ENCODE results near the gene PCDHA5.
A peak's percentile ranks its signal among the peaks of the same experiment; 100 is the strongest.
"Not testable (repeated sequence)": the region's sequence is repeated elsewhere in the genome, so short reads cannot be mapped to it uniquely, and the experiment has no call there.

PCDHA5 gene

GRCh38 chr5:140842798-140843733 lies 21.7 kb downstream of the PCDHA5 start:
- DNase-seq (ENCODE audit: low read depth), result no peak
- no peak overlapping the region for H3K4me3 ChIP-seq (ENCODE audit: low read depth, low read length)
- TF ChIP-seq CTCF (IDR thresholded peaks at IDR 0.05; ENCODE audit: control insufficient read depth, extremely low read depth, insufficient read depth), result no peak

DNA sequence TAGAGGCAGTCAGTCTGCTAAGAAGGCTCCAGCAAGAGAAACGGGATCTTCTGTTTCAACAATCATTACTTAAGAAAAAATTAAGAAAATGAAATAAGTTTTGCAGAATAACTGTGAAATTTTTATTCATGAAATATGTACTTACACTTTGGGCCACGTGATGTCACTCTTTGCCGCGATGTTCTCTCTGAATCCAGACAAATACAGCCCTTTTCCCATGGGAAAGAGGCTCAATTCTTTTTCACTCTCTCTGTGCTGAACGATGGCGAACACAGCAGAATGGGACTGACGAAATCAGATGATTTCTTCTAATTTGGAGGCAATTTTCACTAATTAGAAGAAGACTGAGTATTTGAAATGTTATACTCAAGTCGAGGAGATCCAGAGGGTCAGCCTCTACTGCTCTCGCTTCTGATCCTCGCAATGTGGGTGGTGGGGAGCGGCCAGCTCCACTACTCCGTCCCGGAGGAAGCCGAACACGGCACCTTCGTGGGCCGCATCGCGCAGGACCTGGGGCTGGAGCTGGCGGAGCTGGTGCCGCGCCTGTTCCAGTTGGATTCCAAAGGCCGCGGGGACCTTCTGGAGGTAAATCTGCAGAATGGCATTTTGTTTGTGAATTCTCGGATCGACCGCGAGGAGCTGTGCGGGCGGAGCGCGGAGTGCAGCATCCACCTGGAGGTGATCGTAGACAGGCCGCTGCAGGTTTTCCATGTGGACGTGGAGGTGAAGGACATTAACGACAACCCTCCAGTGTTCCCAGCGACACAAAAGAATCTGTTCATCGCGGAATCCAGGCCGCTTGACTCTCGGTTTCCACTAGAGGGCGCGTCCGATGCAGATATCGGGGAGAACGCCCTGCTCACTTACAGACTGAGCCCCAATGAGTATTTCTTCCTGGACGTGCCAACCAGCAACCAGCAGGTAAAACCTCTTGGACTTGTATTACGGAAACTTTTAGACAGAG lies 27.0 kb downstream of the PCDHA5 start, which contains the start of gene PCDHA9:
Gene PCDHA9 (plus strand): TSS at position 244 of the 964 bp plus-strand sequence. CDS start 114 bp downstream, at position 358.
- H3K4me3 ChIP-seq (ENCODE audit: low read depth, low read length); DNase-seq (ENCODE audit: low read depth): not testable (repeated sequence)

- not testable (repeated sequence) for H3K4me3 ChIP-seq (ENCODE audit: low read depth, low read length); DNase-seq (ENCODE audit: low read depth)
Measured at GRCh38 chr5:140849831-140850634, 28.6 kb downstream of the PCDHA5 start.

GRCh38 chr5:140855772-140856674 lies 34.6 kb downstream of the PCDHA5 start, which contains the start of gene PCDHA10:
Gene PCDHA10, plus strand, starts transcription at chr5:140855897. Its CDS starts 152 bp downstream, at chr5:140856049.
- no peak within 1 kb of the TSS for H3K4me3 ChIP-seq (ENCODE audit: low read depth, low read length)
- TF ChIP-seq CTCF (IDR thresholded peaks at IDR 0.05; ENCODE audit: control insufficient read depth, extremely low read depth, insufficient read depth), result 0 out of 2 replicates have a peak, but pooled peaks have one; percentile 27
- DNase-seq (ENCODE audit: low read depth), result no peak

DNA sequence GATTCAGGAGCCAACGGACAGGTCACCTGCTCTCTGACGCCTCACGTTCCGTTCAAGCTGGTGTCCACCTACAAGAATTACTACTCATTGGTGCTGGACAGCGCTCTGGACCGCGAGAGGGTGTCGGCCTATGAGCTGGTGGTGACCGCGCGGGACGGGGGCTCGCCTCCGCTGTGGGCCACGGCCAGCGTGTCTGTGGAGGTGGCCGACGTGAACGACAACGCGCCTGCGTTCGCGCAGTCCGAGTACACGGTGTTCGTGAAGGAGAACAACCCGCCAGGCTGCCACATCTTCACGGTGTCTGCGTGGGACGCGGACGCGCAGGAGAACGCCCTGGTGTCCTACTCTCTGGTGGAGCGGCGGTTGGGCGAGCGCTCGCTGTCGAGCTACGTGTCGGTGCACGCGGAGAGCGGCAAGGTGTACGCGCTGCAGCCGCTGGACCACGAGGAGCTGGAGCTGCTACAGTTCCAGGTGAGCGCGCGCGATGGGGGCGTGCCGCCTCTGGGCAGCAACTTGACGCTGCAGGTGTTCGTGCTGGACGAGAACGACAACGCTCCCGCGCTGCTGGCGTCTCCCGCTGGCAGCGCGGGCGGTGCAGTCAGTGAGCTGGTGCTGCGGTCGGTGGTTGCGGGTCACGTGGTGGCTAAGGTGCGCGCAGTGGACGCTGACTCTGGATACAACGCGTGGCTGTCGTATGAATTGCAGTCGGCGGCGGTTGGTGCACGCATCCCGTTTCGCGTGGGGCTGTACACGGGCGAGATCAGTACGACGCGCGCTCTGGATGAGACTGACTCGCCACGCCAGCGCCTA lies 36.0 kb downstream of the PCDHA5 start:
- no peak for DNase-seq (ENCODE audit: low read depth)
- TF ChIP-seq CTCF (IDR thresholded peaks at IDR 0.05; ENCODE audit: control insufficient read depth, extremely low read depth, insufficient read depth), result no peak
- no peak overlapping the region for H3K4me3 ChIP-seq (ENCODE audit: low read depth, low read length)

DNA sequence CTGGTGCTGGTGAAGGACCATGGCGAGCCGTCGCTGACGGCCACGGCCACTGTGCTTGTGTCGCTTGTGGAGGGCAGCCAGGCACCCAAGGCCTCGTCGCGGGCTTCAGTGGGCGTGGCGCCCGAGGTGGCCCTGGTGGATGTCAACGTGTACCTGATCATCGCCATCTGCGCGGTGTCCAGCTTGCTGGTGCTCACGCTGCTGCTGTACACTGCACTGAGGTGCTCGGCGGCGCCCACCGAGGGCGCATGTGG lies 36.5 kb downstream of the PCDHA5 start:
- TF ChIP-seq CTCF (IDR thresholded peaks at IDR 0.05; ENCODE audit: control insufficient read depth, extremely low read depth, insufficient read depth), result no peak
- no peak for DNase-seq (ENCODE audit: low read depth)
- H3K4me3 ChIP-seq (ENCODE audit: low read depth, low read length), result no peak overlapping the region

All from LNCaP clone FGC (cell line).